GM19324 (cell line): ENCODE results near the gene KIF26A.

Experiments
- ATAC-seq: cut with Tn5 transposase; IDR thresholded peaks from one replicate; pipeline ENCODE4 v1.9.1; 2021; ENCODE audit warnings: mild to moderate bottlenecking, moderate library complexity; ENCODE audit not compliant: unreplicated experiment, low FRiP score

Gene KIF26A

DNA sequence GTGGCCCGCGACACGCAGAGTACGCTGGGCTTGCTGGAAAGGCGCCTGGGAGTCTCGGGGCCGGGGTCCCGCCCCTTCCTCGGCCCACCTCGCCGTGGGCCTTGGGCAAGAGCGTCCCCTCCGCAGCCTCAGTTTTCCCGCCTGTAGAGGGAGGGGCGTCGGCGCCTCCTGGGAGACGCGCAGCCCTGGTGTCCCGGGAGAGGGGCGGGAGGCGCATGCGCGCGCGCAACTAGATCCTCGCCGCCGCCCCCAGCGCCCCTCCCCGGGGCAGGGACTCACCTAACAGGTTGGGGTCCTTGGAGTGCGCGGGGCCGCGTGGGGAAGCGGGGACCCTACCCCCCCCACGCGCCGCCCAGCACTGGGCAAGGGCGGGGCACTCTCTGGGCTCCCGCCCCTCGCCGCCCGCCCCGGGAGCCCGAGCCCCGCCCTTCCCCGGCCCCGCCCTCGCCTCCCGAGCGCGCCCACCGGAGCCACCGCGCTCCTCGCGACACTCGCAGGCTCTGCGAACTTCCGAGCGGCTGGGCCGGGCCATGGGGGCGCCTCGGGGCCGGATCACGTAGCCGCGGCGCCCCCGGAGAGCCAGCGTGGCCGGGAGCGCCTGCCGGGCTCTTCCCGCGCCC is at the start of gene KIF26A:
KIF26A (plus strand) TSS at position 490 of the 620 bp plus-strand sequence. CDS start 136 bp downstream, outside the sequence.
- ATAC-seq = no peak

DNA sequence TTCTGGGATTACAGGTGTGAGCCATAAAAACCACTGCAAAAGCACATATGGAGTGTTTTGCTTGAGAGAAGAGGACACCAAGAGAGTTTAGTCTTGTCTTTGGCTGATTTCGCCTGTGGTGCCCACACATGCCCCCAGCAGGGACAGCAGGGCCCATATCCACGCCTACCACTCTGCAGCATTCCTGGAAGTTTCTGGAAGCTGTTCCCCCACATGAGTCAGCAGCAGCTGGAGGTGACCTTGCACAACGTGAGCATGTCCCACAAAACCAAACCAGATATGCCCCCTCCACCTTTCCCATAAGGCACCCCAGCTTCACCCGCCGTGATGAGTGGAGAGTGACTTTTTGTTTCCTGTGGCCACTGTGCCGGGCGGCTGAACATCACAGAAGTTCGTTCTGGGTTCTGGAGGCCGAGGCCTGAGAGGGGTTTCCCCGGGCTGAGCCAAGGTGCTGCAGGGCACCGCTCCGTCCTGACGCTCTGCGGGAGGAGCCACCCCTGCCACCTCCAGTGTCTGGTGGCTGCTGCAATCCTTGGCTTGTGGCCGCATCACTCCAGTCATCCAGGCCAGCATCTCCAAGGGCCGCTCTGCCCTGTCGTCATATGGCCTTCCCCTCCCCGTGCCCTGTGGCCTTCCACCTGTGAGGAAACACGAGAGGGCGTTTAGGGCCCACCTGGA is 48.2 kb upstream of the KIF26A start:
- ATAC-seq = no peak

DNA sequence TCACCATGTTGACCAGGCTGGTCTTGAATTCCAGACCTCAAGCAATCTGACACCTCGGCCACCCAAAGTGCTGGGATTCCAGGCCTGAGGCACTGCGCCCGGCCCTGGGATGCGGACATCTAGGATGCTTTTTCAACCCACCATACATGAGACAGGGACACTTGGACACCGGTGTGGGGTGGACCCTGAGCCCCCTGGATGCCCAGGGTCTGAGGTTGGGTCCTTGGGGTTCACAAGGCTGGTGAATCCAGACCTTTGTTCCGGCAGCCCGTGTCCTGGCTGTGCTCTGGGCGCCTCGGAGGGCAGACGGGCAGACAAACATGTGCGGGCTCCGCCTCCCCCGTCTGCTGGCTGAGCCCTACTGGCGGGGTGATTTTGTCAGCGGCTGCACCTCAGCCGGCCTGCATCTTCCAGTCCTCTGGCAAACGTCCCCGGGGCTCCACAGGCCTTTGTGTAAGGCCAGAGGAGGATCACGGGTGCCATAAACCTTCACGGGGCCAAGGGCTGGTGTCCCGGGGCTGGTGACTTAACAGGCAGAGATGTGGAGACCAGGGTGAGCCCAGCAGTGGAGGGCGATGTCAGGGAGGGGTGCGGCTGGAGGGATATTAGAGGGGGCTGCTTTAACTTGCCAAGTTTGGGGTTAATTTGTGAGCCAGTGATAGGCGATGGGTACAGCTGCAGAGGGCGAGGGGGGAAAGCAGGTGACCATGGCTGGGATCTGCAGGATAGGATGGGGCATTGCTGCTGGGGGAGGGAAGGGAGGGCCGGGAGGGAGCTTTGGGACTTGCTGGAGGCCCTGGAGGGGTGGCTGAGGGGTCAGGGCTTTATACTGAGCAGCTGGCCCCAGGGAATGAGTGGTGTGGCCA is 47.1 kb upstream of the KIF26A start:
- no peak for ATAC-seq

DNA sequence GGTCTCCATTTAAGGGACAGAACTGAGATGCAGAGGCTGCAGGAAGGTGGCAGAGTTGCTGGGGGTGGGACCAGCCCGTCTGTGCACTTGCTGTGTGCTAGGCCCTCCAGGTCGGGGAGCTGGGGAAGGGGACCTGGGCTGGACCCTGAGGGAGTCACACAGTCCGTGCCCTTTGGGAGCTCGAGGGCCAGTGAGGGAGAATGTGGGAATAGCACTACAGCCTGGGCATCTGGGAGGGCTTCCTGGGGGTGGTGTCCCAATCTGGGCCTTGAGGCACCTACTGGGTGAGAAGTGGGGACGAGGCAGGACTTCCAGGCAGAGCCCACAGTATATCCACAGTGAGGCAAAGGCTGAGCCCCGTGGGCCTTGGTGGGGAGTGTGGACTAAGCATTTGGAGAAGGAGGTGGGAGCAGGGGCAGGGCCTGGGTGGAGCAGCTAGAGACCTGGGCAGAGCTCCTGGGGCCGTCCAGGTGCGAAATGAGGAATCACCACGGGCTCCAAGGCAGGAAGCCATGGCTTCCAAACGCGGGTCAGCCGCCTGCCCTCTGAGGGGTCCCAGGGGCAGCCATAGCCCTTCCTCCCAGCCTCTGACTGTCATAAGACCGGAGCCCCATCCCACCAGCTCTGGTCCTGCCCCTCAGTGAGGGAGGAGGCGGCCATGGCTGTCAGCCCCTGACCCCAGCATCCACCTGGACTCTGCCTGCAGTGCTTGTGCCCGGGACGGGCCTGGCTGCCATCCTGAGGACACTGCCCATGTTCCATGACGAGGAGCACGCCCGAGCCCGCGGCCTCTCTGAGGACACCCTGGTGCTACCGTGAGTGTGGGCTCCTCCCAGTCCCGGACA is 46.2 kb upstream of the KIF26A start:
- ATAC-seq = no peak

DNA sequence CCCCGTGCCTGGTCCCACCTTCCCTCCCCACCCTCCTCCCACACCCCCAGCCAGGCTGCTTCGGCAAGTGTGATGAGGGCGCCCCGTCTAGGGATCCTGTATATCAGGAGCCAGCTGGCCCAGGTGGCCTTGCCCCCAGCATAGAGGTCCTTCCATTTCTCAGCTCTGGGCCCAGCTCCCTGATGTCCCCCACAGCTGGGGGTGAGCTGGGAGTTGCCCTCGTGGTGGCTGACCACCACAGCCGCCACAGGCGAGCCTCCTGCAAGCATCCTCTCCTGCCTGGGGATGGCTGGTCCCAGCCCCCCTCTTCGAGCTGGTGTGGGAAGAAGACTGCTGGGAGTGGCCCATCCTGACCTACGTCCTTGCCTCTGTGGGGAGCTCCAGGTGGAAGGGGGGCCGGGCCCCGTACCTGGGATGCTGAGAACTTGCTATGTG is 45.4 kb upstream of the KIF26A start:
- no peak for ATAC-seq

DNA sequence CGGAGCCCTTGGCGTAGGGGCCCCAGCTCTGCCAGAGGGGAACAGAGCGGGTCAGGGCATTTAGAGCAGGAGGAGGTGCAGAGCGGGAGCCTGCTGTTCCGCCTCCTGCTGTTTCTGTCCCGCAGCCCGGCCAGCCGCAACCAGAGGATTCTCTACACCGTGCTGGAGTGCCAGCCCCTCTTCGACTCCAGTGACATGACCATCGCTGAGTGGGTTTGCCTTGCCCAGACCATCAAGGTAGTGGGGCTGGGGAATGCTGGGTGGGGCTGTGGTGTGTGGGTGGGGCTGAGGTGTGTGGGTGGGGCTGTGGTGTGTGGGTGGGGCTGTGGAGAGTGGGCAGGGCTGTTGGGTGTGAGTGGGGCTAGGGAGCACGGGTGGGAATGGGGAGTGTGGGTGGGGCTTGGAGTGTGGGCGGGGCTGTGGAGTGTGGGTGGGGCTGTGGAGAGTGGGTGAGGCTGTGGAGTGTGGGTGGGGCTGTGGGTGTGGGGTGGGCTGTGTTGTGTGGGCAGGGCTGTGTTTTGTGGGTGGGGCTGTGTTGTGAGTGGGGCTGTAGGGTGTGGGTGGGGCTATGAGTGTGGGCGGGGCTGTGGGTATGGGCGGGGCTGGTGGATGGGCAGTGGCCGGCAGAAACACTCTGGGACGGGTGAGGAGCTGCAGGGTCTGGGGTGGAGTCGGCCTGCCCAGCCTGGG is 44.9 kb upstream of the KIF26A start:
- no peak for ATAC-seq

DNA sequence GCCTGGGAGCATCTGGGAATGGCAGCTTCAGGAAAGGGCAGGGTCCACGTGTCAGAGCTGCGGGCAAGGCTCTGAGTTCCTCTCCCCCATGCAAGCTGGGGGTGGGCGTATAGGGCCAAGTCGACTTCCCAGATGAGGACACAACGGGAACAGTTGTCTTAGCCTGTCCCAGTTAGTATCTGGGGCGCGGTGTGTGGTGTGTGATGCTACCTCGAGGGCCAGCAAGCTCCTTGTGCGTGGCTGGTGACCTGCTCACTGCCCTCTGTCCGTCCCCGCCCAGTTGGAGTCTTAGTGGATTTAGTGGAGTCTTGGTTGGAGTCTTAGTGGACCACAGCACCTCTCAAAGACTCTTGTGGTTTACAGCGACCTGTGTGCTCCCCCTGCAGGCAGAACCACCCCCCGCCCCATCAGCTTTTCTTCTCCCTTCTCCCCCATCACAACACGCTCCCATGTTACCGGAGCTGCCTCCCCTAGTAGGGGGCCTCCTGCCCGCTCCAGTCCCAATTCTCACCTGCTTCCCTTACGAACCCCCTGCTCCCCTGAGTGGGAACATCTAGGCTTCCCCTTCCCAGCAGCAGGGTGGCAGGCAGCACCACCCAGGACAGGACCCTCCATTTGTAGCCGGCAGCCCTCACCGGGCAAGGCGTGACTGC is 44.2 kb upstream of the KIF26A start:
- ATAC-seq = no peak

DNA sequence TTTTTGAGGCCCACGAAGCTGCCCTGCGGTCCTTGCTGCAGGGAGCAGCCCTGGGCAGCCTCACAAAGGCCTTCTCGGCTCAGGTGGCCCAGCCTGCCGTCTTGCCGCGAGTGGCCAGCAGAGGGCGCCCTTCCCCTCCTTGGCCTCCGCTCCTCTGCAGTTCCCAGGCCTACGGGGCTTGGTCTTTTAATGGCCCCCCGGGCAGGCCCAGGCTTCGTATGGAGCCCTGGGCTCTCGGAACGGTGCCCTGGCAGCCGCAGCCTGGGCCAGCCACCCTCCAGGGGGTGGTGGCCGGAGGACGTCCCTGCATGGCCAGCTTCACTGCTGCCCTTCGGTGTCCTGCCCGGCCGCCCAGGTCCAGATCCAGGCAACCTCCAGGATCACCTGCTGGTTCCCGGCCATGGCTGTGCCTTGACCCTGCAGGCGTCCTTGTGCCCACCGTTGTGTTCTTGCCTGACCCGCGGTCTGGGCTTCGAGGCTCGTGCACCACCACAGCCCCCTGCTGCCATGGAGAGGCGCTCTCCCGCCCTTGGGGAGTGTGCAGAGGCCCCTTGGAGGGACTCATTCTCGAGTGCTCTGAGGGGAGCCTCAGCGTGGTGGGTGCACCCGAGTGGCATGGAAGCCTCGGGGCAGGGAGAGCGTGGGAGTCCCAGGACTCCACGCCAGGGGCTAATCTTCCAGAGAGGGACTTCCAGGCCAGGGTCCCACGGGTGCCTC is 43.5 kb upstream of the KIF26A start:
- no peak for ATAC-seq

DNA sequence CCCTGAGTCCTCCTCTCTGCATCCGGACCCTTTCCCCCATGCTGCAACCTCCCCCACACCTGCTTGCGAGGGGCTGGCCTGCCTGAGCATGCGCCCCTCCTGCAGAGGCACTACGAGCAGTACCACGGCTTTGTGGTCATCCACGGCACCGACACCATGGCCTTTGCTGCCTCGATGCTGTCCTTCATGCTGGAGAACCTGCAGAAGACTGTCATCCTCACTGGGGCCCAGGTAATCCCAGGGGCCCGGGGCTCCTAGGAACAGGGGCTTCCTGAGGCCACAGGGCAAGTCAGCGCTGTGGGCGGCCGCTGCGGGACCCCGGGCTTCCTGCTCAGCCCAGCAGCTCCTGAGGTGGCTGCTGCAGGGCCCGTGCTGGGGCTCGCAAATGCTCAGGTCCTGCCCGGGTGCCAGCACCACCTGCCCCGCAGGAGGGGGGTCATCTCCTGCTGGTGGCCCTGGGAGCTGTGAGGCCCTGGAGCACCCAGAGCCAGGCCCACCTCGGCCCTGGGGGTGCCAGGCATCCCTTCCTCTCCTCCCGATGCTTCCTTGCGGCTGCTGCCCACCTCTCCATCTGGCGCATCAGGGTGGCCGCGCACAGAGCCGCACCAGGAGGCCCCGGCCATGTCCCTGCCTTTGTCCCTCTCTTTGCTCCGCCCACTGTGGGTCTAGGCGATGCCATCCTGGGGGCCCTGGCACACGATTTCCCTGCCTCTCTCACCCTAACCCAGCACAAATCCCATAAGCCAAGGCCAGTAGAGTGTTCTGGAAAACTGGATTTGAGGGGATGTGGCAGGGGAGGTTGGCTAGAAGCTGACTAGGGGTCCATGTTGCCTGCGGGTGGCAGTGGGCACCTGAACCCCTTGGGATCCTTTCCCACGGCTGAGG is 42.7 kb upstream of the KIF26A start:
- ATAC-seq = no peak

DNA sequence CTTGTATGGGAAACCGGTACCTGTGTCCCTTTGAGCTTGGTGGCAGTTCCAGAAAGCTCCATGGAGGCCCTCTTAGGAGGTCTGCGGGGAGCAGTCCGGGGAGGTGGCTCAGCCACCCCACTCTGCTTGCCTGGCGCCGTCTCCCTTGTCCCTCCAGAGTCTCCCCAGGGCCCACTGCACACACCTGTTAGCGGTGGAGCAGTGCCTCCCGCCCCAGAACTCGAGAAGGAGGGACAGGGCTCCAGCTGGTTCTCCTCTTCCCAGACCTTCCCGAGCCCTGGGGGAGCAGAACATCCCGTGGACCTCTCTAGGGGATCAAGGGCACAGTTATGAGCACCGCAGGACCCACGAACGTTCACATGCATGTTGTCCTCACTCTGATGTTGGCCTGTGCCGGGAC is 42.1 kb upstream of the KIF26A start:
- no peak for ATAC-seq

DNA sequence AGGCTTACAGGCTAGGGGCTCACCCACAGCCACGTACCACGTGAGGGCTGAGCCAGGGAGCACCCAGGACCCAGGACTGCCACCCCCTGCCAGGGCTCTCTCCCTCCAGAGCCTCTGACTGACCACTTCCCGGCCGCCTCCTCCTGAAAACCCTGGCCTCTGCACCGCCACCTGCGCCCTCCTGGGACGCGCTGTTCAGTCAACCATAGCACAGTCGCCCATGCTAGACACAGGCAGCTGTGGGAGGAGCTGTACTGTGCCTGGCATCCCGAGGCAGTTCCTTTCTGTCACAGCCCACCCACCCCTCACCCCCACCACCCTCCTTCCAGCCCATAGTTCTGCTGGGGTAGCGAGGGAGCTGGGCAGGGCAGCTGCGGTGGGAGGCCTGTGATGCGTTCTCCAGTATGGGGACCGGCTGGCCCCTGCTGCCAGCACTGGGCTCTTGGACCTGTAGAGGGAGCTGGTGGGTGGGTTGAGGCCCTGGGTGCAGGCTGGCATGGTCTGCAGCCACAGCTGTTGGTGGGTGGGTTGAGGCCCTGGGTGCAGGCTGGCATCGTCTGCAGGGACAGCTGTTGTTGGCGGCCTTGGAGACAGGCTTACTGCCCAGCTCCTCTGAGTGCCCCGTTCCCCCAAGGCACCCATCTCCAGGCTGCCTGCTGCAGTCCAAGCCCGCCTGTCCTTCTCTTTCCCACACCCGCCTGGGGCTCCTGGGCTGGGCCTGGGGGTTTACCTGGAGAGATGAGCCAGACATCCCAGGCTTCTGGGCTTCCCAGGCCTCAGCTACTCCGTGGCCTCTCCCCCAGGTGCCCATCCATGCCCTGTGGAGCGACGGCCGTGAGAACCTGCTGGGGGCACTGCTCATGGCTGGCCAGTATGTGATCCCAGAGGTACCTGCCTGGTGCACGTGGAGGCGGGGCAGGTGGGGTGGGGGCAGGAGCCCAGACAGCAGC is 41.4 kb upstream of the KIF26A start:
- ATAC-seq = no peak

DNA sequence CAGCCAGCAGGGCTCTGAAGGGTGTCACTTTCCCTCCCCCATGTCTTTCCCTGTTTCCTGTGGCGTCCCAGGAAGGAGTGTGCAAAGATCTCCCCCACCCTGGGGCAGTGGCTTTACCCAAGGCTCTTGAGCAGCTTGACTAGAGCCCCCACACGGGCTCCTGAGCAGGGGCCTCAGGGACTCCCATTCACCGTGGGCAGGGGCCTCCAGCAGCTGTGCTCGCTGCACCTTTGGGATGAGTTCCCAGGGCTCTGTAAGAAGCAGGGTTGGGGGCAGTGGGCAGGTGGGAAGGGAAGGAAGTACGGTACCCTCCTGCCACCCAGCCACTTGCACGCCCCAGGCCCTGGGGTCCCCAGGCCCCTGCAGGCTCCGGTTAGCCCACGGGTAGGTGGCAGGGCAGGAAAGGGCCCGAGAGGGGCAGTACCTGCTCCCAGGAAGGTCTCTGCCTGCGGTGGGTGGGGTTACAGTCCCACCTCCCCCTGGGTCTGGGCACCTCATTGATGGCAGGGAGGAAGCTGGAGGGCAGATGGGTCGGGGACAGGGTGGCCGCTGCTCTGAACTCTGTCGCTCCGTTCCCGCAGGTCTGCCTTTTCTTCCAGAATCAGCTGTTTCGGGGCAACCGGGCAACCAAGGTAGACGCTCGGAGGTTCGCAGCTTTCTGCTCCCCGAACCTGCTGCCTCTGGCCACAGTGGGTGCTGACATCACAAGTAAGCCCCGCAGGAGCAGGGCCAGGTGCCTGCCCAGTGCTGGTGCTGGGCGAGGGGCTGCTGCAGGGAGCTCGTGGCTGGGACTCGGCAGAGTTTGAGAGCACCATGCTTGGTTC is 39.9 kb upstream of the KIF26A start:
- ATAC-seq = no peak

DNA sequence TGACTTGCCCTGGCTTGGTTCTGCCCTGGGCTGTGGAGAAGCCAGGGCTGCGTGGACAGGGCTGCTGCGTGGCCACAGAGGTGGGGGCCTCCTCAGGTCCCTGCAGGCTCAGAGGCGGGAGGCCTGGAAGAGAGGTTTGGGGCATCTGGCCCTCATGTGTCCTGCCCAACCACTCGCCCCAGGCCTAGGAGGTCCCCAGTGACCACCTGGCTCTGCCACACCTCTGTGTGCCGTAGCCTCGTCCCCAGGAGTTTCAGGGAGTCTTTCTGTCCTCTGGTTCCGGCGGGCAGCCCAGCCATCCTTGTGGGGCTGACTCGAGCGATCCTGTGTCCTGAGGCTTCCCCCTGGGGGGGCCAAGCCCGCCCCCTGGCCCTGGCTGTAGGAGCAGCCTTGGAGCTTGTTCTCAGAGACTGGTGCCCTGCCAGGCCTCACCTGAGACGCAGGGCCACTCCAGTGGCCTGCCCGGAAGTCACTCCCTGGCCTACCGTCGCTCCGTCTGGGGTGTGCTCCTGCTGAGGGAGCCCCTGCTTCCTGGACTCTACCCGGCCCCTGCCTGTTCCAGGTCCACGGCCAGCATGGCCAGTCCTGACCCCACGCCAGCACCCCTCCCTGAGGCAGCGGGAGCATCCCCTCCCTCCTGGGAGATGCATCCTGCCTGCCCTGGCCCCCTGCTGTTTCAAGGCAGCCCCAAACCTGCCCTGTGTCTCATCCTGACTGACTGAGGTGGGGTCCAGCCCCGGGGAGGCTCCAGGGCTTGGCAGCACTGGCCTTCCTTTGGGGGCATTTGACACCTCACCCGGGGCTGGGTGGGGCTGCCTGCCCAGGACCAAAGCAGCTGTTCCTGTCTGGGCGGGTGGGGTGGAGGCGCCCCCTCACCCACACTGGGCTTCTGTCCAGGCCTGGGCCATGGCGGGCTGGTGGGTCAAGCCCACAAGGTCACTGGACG is 39.0 kb upstream of the KIF26A start:
- ATAC-seq = no peak

DNA sequence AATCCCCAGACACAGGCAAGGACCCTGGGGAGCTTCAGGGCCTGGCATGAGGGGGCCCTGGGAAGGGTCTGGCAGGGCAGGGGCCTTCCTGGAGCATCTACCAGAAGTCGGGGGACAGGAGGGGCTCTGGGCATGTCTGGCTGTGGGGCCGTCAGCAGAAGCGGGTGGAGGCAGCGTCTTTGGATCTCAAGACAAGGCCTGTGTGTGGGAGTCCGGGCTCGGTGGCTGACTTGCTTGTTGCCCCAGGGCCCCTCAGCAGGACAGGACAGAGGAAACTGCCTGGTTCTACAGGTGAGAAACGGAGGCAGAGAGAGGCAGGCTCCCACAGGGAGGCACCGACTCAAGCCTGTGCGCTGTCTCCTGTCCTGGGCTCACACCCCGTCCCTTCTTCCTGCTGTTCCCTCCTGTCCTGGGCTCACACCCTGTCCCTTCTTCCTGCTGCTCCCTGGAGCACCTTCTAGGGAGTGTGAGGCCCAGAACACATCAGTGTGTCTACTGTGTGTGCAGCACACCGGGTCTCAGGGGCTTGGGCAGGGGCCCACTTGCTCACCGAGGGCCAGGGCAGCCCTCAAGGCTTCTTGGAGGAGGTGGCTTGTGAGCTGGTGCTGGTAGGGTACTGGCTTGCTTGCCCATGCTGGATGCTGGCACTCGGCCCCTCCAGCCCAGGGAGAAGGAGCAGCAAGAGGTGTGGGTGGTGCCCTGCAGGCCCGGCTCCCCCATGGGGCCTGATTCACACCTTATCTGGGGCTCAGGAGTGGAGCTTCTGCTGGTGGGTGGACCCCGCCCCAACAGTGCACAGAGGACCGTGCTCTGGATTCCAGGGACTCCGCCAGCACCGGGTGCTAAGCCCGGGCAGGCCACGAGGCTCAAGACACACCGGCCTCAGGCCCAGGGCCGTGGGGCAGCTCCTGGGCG is 38.0 kb upstream of the KIF26A start:
- ATAC-seq = no peak
